Fibroblast of the aortic adventitia (primary cell): ENCODE results near the gene ADGRD1. TPM values are rescaled to one million over a fixed set of nuclear protein-coding genes. Genes with fewer than 3 reads are reported as not detected.

Source experiments
- DNase-seq: peaks from one replicate; pipeline ENCODE4 v3.0.0-alpha.2; 2010; ENCODE audit warnings: low read depth
- H3K4me3 ChIP-seq: 2 replicates; pipeline ENCODE4 v1.5.1; 2011; ENCODE audit warnings: low read depth, mild to moderate bottlenecking, control low read depth, low read length, moderate library complexity
- CTCF ChIP-seq: IDR thresholded peaks from 2 replicates; pipeline ENCODE4 v1.5.1; 2011; ENCODE audit warnings: mild to moderate bottlenecking, low read length, control low read depth, inconsistent platforms; ENCODE audit not compliant: insufficient read depth
- total RNA-seq: library from RNA; depleted of rRNA; stranded (reverse); fragments of >200 nt; gene quantifications from 2 replicates; pipeline ENCODE4 v1.2.3, GENCODE V29; 2012; ENCODE audit warnings: low replicate concordance

ADGRD1 gene
- total RNA-seq, 1 donor, result 1.2 TPM

- TF ChIP-seq CTCF, result no peak
- DNase-seq, result no peak
Measured at GRCh38 chr12:131012279-131013069, 58.8 kb downstream of the ADGRD1 start.

GRCh38 chr12:131013118-131013517 lies 59.4 kb downstream of the ADGRD1 start:
- TF ChIP-seq CTCF, result no peak
- DNase-seq, result no peak
- H3K4me3 ChIP-seq, result no peak overlapping the region

More at GRCh38 chr12:131012279-131013069, 58.8 kb downstream of the ADGRD1 start:
- no peak overlapping the region for H3K4me3 ChIP-seq

GRCh38 chr12:131014343-131014742 lies 60.6 kb downstream of the ADGRD1 start:
- no peak overlapping the region for H3K4me3 ChIP-seq
- no peak for DNase-seq
- no peak for TF ChIP-seq CTCF

- DNase-seq, result no peak
- H3K4me3 ChIP-seq, result no peak overlapping the region
- TF ChIP-seq CTCF, result no peak
Measured at GRCh38 chr12:131015581-131016337, 62.1 kb downstream of the ADGRD1 start.

- no peak for DNase-seq
- no peak for TF ChIP-seq CTCF
- H3K4me3 ChIP-seq, result no peak overlapping the region
Measured at GRCh38 chr12:131017477-131017991, 63.8 kb downstream of the ADGRD1 start.

GRCh38 chr12:131018019-131018620 lies 64.4 kb downstream of the ADGRD1 start:
- no peak overlapping the region for H3K4me3 ChIP-seq
- no peak for TF ChIP-seq CTCF
- no peak for DNase-seq
